OCI-LY1 (cell line): ENCODE results near the gene PRR5L.

Experiments
- H2AFZ ChIP-seq: fragments of 200-600 bp; sonication (generic), shearing (Covaris generic); 2 replicates; pipeline ENCODE4 v1.6.0; 2014; ENCODE audit warnings: antibody characterized with exemption, mild to moderate bottlenecking, low read length
- H3F3A ChIP-seq: fragments of 200-600 bp; sonication (generic), shearing (Covaris generic); 2 replicates; pipeline ENCODE4 v1.6.0; 2014; ENCODE audit warnings: mild to moderate bottlenecking, antibody characterized with exemption, low read length, moderate library complexity; ENCODE audit not compliant: insufficient read depth
- H3K27ac ChIP-seq: fragments of 200-600 bp; sonication (generic); 2 replicates; pipeline ENCODE4 v1.5.1; 2014; ENCODE audit warnings: low read length, mixed run types, mild to moderate bottlenecking, low read depth; ENCODE audit not compliant: poor library complexity, severe bottlenecking
- H3K27me3 ChIP-seq: fragments of 200-600 bp; sonication (generic); 2 replicates; pipeline ENCODE4 v1.6.0; 2014; ENCODE audit warnings: antibody characterized with exemption, mild to moderate bottlenecking, low read length, moderate library complexity; ENCODE audit not compliant: insufficient read depth
- H3K36me3 ChIP-seq: fragments of 200-600 bp; sonication (generic); 2 replicates; pipeline ENCODE4 v1.6.1; 2014; ENCODE audit warnings: mild to moderate bottlenecking, antibody characterized with exemption, low read length, moderate library complexity, mixed read lengths; ENCODE audit not compliant: insufficient read depth
- H3K4me1 ChIP-seq: fragments of 200-600 bp; sonication (generic); 2 replicates; pipeline ENCODE4 v1.5.1; 2014; ENCODE audit warnings: mild to moderate bottlenecking, low read length, moderate library complexity; ENCODE audit not compliant: insufficient read depth, severe bottlenecking
- H3K4me2 ChIP-seq: fragments of 200-600 bp; sonication (generic), shearing (Covaris generic); 2 replicates; pipeline ENCODE4 v1.6.1; 2014; ENCODE audit warnings: low read length
- H3K4me3 ChIP-seq: fragments of 200-600 bp; sonication (generic); 2 replicates; pipeline ENCODE4 v1.5.1; 2014; ENCODE audit warnings: low read length, low read depth, mild to moderate bottlenecking, mixed read lengths; ENCODE audit not compliant: poor library complexity, severe bottlenecking
- H3K79me2 ChIP-seq: fragments of 200-600 bp; shearing (Covaris generic); 2 replicates; pipeline ENCODE4 v1.6.1; 2016; ENCODE audit warnings: mixed run types, low read length, mixed read lengths; ENCODE audit not compliant: insufficient read depth
- H3K9ac ChIP-seq: fragments of 200-600 bp; sonication (generic), shearing (Covaris generic); 2 replicates; pipeline ENCODE4 v1.6.1; 2014; ENCODE audit warnings: mild to moderate bottlenecking, low read length, mixed read lengths
- H3K9me2 ChIP-seq: fragments of 200-600 bp; sonication (generic), shearing (Covaris generic); 2 replicates; pipeline ENCODE4 v1.6.1; 2014; ENCODE audit warnings: low read depth, mild to moderate bottlenecking, low read length, mixed read lengths
- H3K9me3 ChIP-seq: fragments of 200-600 bp; shearing (Covaris generic); 2 replicates; pipeline ENCODE4 v1.6.1; 2014; ENCODE audit warnings: low read length, mixed read lengths
- H4K20me1 ChIP-seq: fragments of 200-600 bp; sonication (generic), shearing (Covaris generic); 2 replicates; pipeline ENCODE4 v1.6.0; 2016; ENCODE audit warnings: mild to moderate bottlenecking, low read length; ENCODE audit not compliant: insufficient read depth
- CTCF ChIP-seq: fragments of 200-600 bp; sonication (generic), shearing (Covaris generic); IDR thresholded peaks from 2 replicates; pipeline ENCODE4 v1.5.1; 2017; ENCODE audit warnings: mild to moderate bottlenecking, antibody characterized with exemption, low read length, moderate library complexity, mixed read lengths
- EZH2 ChIP-seq: fragments of 200-600 bp; sonication (generic), shearing (Covaris generic); IDR thresholded peaks from 2 replicates; pipeline ENCODE4 v1.8.0; 2017; ENCODE audit warnings: borderline replicate concordance, mixed run types, mild to moderate bottlenecking, antibody characterized with exemption, low read length, moderate library complexity, mixed read lengths

The PRR5L gene

GRCh38 chr11:36469881-36470802 is 174.1 kb downstream of the PRR5L start:
- H3K9me2 ChIP-seq = no peaks in the 10 kb centered on the region
- H2AFZ ChIP-seq = no peak overlapping the region
- no peaks in the 10 kb centered on the region for H3K4me1 ChIP-seq
- no peaks in the 10 kb centered on the region for H4K20me1 ChIP-seq
- H3K79me2 ChIP-seq = no peaks in the 10 kb centered on the region
- no peak overlapping the region for H3K4me2 ChIP-seq
- no peaks in the 10 kb centered on the region for H3K27me3 ChIP-seq
- H3K27ac ChIP-seq = no peak overlapping the region
- no peaks in the 10 kb centered on the region for H3F3A ChIP-seq
- TF ChIP-seq CTCF = no peak
- no peak for TF ChIP-seq EZH2
- H3K36me3 ChIP-seq = no peaks in the 10 kb centered on the region
- no peaks in the 10 kb centered on the region for H3K9me3 ChIP-seq
- no peak overlapping the region for H3K9ac ChIP-seq
- no peak overlapping the region for H3K4me3 ChIP-seq

- Histone ChIP-seq H3K4me2 (no peak overlapping the region), H3K36me3 (no peaks in the 10 kb centered on the region), H3K9me2 (no peaks in the 10 kb centered on the region), H3F3A (no peaks in the 10 kb centered on the region), H3K4me3 (no peak overlapping the region), H2AFZ (no peak overlapping the region), H3K4me1 (no peaks in the 10 kb centered on the region), H4K20me1 (no peaks in the 10 kb centered on the region), H3K9ac (no peak overlapping the region), H3K79me2 (no peaks in the 10 kb centered on the region), H3K27ac (no peak overlapping the region), H3K27me3 (no peaks in the 10 kb centered on the region), H3K9me3 (no peaks in the 10 kb centered on the region)
- TF ChIP-seq CTCF (no peak), EZH2 (no peak)
Observed at GRCh38 chr11:36471577-36471976, 175.5 kb downstream of the PRR5L start.

DNA sequence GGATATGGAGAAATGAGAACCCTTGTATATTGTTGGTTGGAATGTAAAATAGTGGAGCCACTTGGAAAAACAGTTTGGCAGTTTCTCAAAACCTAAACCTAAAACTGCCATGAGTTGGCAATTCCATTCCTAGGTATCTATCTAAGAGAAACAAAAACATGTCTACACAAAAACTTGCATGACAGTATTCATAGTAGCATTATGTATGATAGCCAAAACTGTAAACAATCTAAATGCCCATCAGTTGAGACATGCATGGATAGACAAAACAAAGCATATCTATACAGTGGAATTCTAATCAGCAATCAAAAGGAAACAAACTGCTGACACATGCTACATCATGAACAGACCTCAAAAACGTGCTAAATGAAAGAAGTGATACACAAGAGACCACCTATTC is 179.1 kb downstream of the PRR5L start:
- H3K79me2 ChIP-seq = no peaks in the 10 kb centered on the region
- H3F3A ChIP-seq = no peaks in the 10 kb centered on the region
- H3K27ac ChIP-seq = no peak overlapping the region
- no peaks in the 10 kb centered on the region for H3K9me2 ChIP-seq
- no peak overlapping the region for H3K9ac ChIP-seq
- TF ChIP-seq CTCF = no peak
- TF ChIP-seq EZH2 = no peak
- no peaks in the 10 kb centered on the region for H3K36me3 ChIP-seq
- no peaks in the 10 kb centered on the region for H3K27me3 ChIP-seq
- no peak overlapping the region for H2AFZ ChIP-seq
- no peaks in the 10 kb centered on the region for H3K4me1 ChIP-seq
- H3K4me3 ChIP-seq = no peak overlapping the region
- H3K9me3 ChIP-seq = no peaks in the 10 kb centered on the region
- H3K4me2 ChIP-seq = no peak overlapping the region
- no peaks in the 10 kb centered on the region for H4K20me1 ChIP-seq
